HTERT RPE-1 (cell line): ENCODE results near the gene PRDM15.

Experiments
- in situ Hi-C: fragments of 300-500 bp; cut with MboI; formaldehyde crosslinking; loops from 4 replicates; pipeline ENCODE4 v1.14.3; 2020; ENCODE audit warnings: low sequenced_read_pairs

PRDM15 gene

GRCh38 chr21:41885341-41886024 lies 6.3 kb upstream of the PRDM15 start:
- in situ Hi-C loops: no loop called here

GRCh38 chr21:41884501-41885030 lies 5.4 kb upstream of the PRDM15 start:
- in situ Hi-C loops: no loop called here

GRCh38 chr21:41883582-41883981 lies 4.4 kb upstream of the PRDM15 start:
- in situ Hi-C loops: no loop called here

- in situ Hi-C loops: no loop called here
Measured at GRCh38 chr21:41881051-41881450, 1.9 kb upstream of the PRDM15 start.

GRCh38 chr21:41880153-41880552 lies 1.0 kb upstream of the PRDM15 start:
- in situ Hi-C loops: no loop called here

- in situ Hi-C loops: no loop called here
Measured at GRCh38 chr21:41878831-41879189, 334 bp downstream of the PRDM15 start.

GRCh38 chr21:41877901-41878830 lies 978 bp downstream of the PRDM15 start:
- in situ Hi-C loops: no loop called here

GRCh38 chr21:41876928-41877652 lies 2.1 kb downstream of the PRDM15 start:
- in situ Hi-C loops: no loop called here

GRCh38 chr21:41876396-41876795 lies 2.7 kb downstream of the PRDM15 start:
- in situ Hi-C loops: no loop called here

- in situ Hi-C loops: no loop called here
Measured at GRCh38 chr21:41875086-41875485, 4.1 kb downstream of the PRDM15 start.

GRCh38 chr21:41874611-41875010 lies 4.5 kb downstream of the PRDM15 start:
- in situ Hi-C loops: no loop called here

GRCh38 chr21:41873426-41873825 lies 5.7 kb downstream of the PRDM15 start:
- in situ Hi-C loops: no loop called here

- in situ Hi-C loops: no loop called here
Measured at GRCh38 chr21:41873005-41873404, 6.1 kb downstream of the PRDM15 start.

GRCh38 chr21:41871293-41872030 lies 7.7 kb downstream of the PRDM15 start:
- in situ Hi-C loops: no loop called here

- in situ Hi-C loops: no loop called here
Measured at GRCh38 chr21:41869771-41870170, 9.4 kb downstream of the PRDM15 start.

GRCh38 chr21:41868062-41868710 lies 11.0 kb downstream of the PRDM15 start:
- in situ Hi-C loops: no loop called here

- in situ Hi-C loops: no loop called here
Measured at GRCh38 chr21:41867313-41867712, 11.8 kb downstream of the PRDM15 start.

- in situ Hi-C loops: no loop called here
Measured at GRCh38 chr21:41866274-41866809, 12.8 kb downstream of the PRDM15 start.

GRCh38 chr21:41865002-41865777 lies 14.0 kb downstream of the PRDM15 start:
- in situ Hi-C loops: no loop called here
